H9 (cell line): ENCODE measurements around the gene GP1BB. TPM values are rescaled to one million over a fixed set of nuclear protein-coding genes. Genes with fewer than 3 reads are reported as not detected.

Source experiments
- DNase-seq: peaks from one replicate; pipeline ENCODE4 v3.0.0-alpha.2; 2017
- H2AFZ ChIP-seq: one replicate; pipeline ENCODE4 v1.6.1; 2013; ENCODE audit warnings: mild to moderate bottlenecking, low read length, control low read depth, moderate library complexity
- H2AK5ac ChIP-seq: 2 replicates; pipeline ENCODE4 v1.6.1; 2013; ENCODE audit warnings: low read length, control low read depth, mixed read lengths; ENCODE audit not compliant: insufficient read length
- H2BK120ac ChIP-seq: one replicate; pipeline ENCODE4 v1.6.1; 2013; ENCODE audit warnings: low read depth, mild to moderate bottlenecking, low read length, control low read depth, inconsistent platforms; ENCODE audit not compliant: poor library complexity, severe bottlenecking
- H2BK12ac ChIP-seq: 2 replicates; pipeline ENCODE4 v1.6.1; 2013; ENCODE audit warnings: low read length, control low read depth, mixed read lengths, low read depth; ENCODE audit not compliant: insufficient read length
- H2BK15ac ChIP-seq: 2 replicates; pipeline ENCODE4 v1.6.1; 2013; ENCODE audit warnings: low read depth, low read length, control low read depth
- H2BK20ac ChIP-seq: one replicate; pipeline ENCODE4 v1.6.1; 2013; ENCODE audit warnings: low read depth, mild to moderate bottlenecking, low read length, control low read depth, inconsistent platforms; ENCODE audit not compliant: poor library complexity, severe bottlenecking
- H2BK5ac ChIP-seq: 2 replicates; pipeline ENCODE4 v1.6.1; 2013; ENCODE audit warnings: low read length, control low read depth, mixed read lengths; ENCODE audit not compliant: insufficient read length
- H3K14ac ChIP-seq: 2 replicates; pipeline ENCODE4 v1.6.1; 2013; ENCODE audit warnings: low read length, control low read depth; ENCODE audit not compliant: insufficient read depth
- H3K18ac ChIP-seq: 2 replicates; pipeline ENCODE4 v1.6.1; 2013; ENCODE audit warnings: low read depth, mild to moderate bottlenecking, mixed read lengths, low read length, control low read depth; ENCODE audit not compliant: insufficient read length
- H3K23ac ChIP-seq: 2 replicates; pipeline ENCODE4 v1.6.1; 2013; ENCODE audit warnings: low read length, control low read depth, mixed read lengths, low read depth; ENCODE audit not compliant: insufficient read length
- H3K23me2 ChIP-seq: 2 replicates; pipeline ENCODE4 v1.6.1; 2013; ENCODE audit warnings: low read depth, mild to moderate bottlenecking, mixed read lengths, low read length, control low read depth; ENCODE audit not compliant: insufficient read length, poor library complexity, severe bottlenecking
- H3K27ac ChIP-seq: 2 replicates; pipeline ENCODE4 v1.5.1; 2013; ENCODE audit warnings: low read length, control low read depth, mixed read lengths, low read depth; ENCODE audit not compliant: insufficient read length
- H3K27me3 ChIP-seq: 2 replicates; pipeline ENCODE4 v1.6.1; 2013; ENCODE audit warnings: low read length, control low read depth, inconsistent platforms; ENCODE audit not compliant: insufficient read depth
- H3K4ac ChIP-seq: 2 replicates; pipeline ENCODE4 v1.6.1; 2013; ENCODE audit warnings: low read depth, mild to moderate bottlenecking, control low read depth, inconsistent platforms, low read length, moderate library complexity
- H3K4me1 ChIP-seq: 2 replicates; pipeline ENCODE4 v1.6.1; 2013; ENCODE audit warnings: low read length, control low read depth, inconsistent platforms; ENCODE audit not compliant: insufficient read depth
- H3K4me2 ChIP-seq: 2 replicates; pipeline ENCODE4 v1.6.1; 2013; ENCODE audit warnings: low read length, control low read depth, mixed read lengths; ENCODE audit not compliant: insufficient read length, insufficient read depth
- H3K56ac ChIP-seq: 2 replicates; pipeline ENCODE4 v1.6.1; 2013; ENCODE audit warnings: low read depth, mild to moderate bottlenecking, mixed read lengths, low read length, control low read depth; ENCODE audit not compliant: insufficient read length
- H3K79me1 ChIP-seq: 2 replicates; pipeline ENCODE4 v1.6.1; 2013; ENCODE audit warnings: low read depth, mild to moderate bottlenecking, moderate library complexity, low read length, control low read depth, inconsistent platforms; ENCODE audit not compliant: insufficient read depth, poor library complexity, severe bottlenecking
- H3K79me2 ChIP-seq: 2 replicates; pipeline ENCODE4 v1.6.1; 2013; ENCODE audit warnings: low read length, control low read depth, inconsistent platforms; ENCODE audit not compliant: insufficient read depth
- H3K9ac ChIP-seq: 2 replicates; pipeline ENCODE4 v1.6.1; 2013; ENCODE audit warnings: low read length, control low read depth, mixed read lengths; ENCODE audit not compliant: insufficient read length; ENCODE audit errors: extremely low read depth
- H3K9me3 ChIP-seq: one replicate; pipeline ENCODE4 v1.6.1; 2013; ENCODE audit warnings: low read depth, low read length, inconsistent platforms; ENCODE audit not compliant: control insufficient read depth
- H3T11ph ChIP-seq: one replicate; pipeline ENCODE4 v1.6.1; 2013; ENCODE audit warnings: mild to moderate bottlenecking, low read length, control low read depth, inconsistent platforms
- H4K20me1 ChIP-seq: one replicate; pipeline ENCODE4 v1.6.1; 2013; ENCODE audit not compliant: control insufficient read depth, insufficient read length, insufficient read depth
- H4K5ac ChIP-seq: 2 replicates; pipeline ENCODE4 v1.6.1; 2013; ENCODE audit warnings: low read depth, mild to moderate bottlenecking, mixed read lengths, low read length, control low read depth; ENCODE audit not compliant: insufficient read length
- H4K8ac ChIP-seq: replicated peaks from 2 replicates; pipeline ENCODE4 v1.6.1; 2013; ENCODE audit warnings: low read length, control low read depth, mixed read lengths, low read depth; ENCODE audit not compliant: insufficient read length
- H4K91ac ChIP-seq: 2 replicates; pipeline ENCODE4 v1.6.1; 2013; ENCODE audit warnings: low read depth, mild to moderate bottlenecking, moderate library complexity, mixed read lengths, low read length, control low read depth; ENCODE audit not compliant: insufficient read length
- H3K27ac Mint-ChIP-seq, 3 experiments: 2 replicates in 2 of 3; 3 replicates in 1 of 3; pipeline ENCODE4 v1.8.0; 2020 to 2021; ENCODE audit warnings: mixed read lengths in 3 of 3, mild to moderate bottlenecking in 1 of 3, moderate library complexity in 1 of 3
- H3K27me3 Mint-ChIP-seq: 2 replicates; pipeline ENCODE4 v1.8.0; 2021; ENCODE audit warnings: low read depth, mild to moderate bottlenecking, moderate library complexity, mixed read lengths
- H3K36me3 Mint-ChIP-seq, 3 experiments: 2 replicates in 2 of 3; 3 replicates in 1 of 3; pipeline ENCODE4 v1.8.0; 2020 to 2021; ENCODE audit warnings: low read depth in 3 of 3, mixed read lengths in 3 of 3; ENCODE audit not compliant: insufficient read depth in 1 of 3
- H3K4me1 Mint-ChIP-seq, 2 experiments: 2 replicates each; pipeline ENCODE4 v1.8.0; 2020; ENCODE audit warnings: mixed read lengths in 2 of 2
- H3K4me3 Mint-ChIP-seq, 2 experiments: 2 replicates in 1 of 2; 3 replicates in 1 of 2; pipeline ENCODE4 v1.8.0; 2020 to 2021; ENCODE audit warnings: mild to moderate bottlenecking in 2 of 2, mixed read lengths in 2 of 2, moderate library complexity in 1 of 2
- H3K9me3 Mint-ChIP-seq, 2 experiments: 2 replicates in 1 of 2; 3 replicates in 1 of 2; pipeline ENCODE4 v1.8.0; 2020; ENCODE audit warnings: mild to moderate bottlenecking in 2 of 2, mixed read lengths in 2 of 2, moderate library complexity in 1 of 2
- CTCF ChIP-seq: fragments of 200-600 bp; sonication (generic); conservative IDR thresholded peaks from 3 replicates; pipeline ENCODE4 v1.8.0; 2021; ENCODE audit warnings: antibody characterized with exemption, mild to moderate bottlenecking
- WGBS: extraction: QIAGEN DNeasy Blood & Tissue Kit; methylation state at CpG from one replicate; pipeline ENCODE4 v1.1.7; 2013; ENCODE audit warnings: missing lambda C conversion rate, low lambda C conversion rate, mixed read lengths; ENCODE audit not compliant: insufficient read length; ENCODE audit errors: extremely low coverage; 5-methylcytosine and 5-hydroxymethylcytosine counted together
- total RNA-seq: library from RNA; stranded (reverse); gene quantifications from 2 replicates; pipeline ENCODE4 v1.2.1, GENCODE V29; 2021

Gene GP1BB
- total RNA-seq, 1 experiment from 2014 or later = 3.4 TPM

DNA sequence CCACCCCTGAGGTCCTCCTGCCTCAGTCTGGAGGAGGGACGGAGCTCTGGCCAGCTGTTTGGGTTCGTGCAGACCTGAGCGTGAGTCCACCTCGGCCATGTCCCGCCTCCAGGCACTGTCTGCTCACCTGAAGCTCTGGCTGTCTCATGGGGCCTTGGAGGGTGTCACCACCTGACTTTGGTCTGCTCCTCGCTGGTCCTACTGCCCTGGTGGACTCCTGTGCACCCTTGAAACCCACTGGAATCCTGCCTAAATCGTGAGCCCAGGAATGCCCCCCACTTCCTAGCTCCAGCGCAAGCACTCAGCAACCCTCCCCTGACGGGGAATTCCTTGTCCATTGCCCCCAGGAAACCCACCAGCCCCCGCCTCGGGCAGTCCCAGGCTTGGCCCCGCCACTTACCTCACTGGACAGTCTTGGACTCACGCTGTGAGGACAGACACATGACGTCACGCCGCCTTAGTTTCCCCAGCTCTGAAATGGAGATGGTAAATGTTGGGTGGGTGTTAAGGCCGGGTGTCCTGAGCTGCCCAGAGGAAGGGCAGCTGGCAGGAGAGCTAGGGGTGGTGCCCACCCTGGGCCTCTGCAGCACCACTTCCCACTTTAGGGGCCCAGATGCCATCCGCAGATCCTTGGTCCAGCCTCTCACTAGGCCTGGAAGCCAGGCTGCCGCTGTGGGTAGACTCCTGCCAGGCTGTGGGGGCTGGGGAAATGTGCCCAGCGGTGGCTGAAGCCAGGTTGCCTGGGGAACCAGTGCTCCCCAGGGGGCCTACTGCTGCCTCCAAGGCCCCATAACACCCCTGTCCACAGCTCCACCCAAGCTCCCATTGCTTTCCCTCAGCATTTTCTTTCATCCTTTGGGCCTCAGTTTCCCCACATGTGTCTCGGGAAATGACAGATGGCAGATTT lies 19.1 kb downstream of the GP1BB start:
- H3K23ac ChIP-seq = no peak overlapping the region
- H2AFZ ChIP-seq = no peak overlapping the region
- Mint-ChIP-seq H3K9me3 (no peaks in the 10 kb centered on the region; a peak in 1 of 5 replicates), H3K27ac (no peak overlapping the region), H3K4me3 (no peak overlapping the region; a peak in 1 of 5 replicates), H3K27me3 (peaks cover 3% of the 10 kb centered on the region; the same call in 1 of the 2 replicates), H3K4me1 (peaks cover 4 to 5% of the 10 kb centered on the region in 2 experiments; a peak in 3 of 4 replicates), H3K36me3 (no peaks in the 10 kb centered on the region)
- no peak overlapping the region for H4K8ac ChIP-seq
- H3K14ac ChIP-seq = no peak overlapping the region; the same call in 1 of the 2 replicates
- no peak for DNase-seq
- H3K23me2 ChIP-seq = no peaks in the 10 kb centered on the region
- no peaks in the 10 kb centered on the region for H4K20me1 ChIP-seq
- no peak overlapping the region for H2BK20ac ChIP-seq
- H3K79me1 ChIP-seq = no peaks in the 10 kb centered on the region
- H4K5ac ChIP-seq = no peak overlapping the region
- no peak overlapping the region for H3K4me2 ChIP-seq
- no peaks in the 10 kb centered on the region for H3K9me3 ChIP-seq
- no peak overlapping the region for H3K9ac ChIP-seq
- H2BK15ac ChIP-seq = no peak overlapping the region
- no peaks in the 10 kb centered on the region for H3K4me1 ChIP-seq
- H2BK12ac ChIP-seq = no peak overlapping the region
- no peak overlapping the region for H3K27ac ChIP-seq
- no peak overlapping the region for H2BK5ac ChIP-seq
- H2AK5ac ChIP-seq = no peak overlapping the region
- H4K91ac ChIP-seq = no peak overlapping the region
- no CpG with 5 or more reads among the region's 21 CpGs for WGBS
- no peak overlapping the region for H3K4ac ChIP-seq
- no peak overlapping the region for H3K18ac ChIP-seq
- H3T11ph ChIP-seq = no peak overlapping the region
- no peak for TF ChIP-seq CTCF
- H3K79me2 ChIP-seq = no peaks in the 10 kb centered on the region
- no peak overlapping the region for H3K56ac ChIP-seq
- no peak overlapping the region for H2BK120ac ChIP-seq
- H3K27me3 ChIP-seq = no peaks in the 10 kb centered on the region
